Stimulated activated CD8-positive, alpha-beta memory T cell treated with anti-CD3 and anti-CD28 coated beads, Interleukin-12 subunit alpha, Interleukin-12 subunit beta, amount 100 ng/mL, for 24 hours (primary cell): ENCODE data around the gene PTPRN2.

Source experiments
- DNase-seq: peaks from one replicate; pipeline ENCODE4 v3.0.0-alpha.2; 2020; ENCODE audit errors: extremely low read depth

PTPRN2 gene

DNA sequence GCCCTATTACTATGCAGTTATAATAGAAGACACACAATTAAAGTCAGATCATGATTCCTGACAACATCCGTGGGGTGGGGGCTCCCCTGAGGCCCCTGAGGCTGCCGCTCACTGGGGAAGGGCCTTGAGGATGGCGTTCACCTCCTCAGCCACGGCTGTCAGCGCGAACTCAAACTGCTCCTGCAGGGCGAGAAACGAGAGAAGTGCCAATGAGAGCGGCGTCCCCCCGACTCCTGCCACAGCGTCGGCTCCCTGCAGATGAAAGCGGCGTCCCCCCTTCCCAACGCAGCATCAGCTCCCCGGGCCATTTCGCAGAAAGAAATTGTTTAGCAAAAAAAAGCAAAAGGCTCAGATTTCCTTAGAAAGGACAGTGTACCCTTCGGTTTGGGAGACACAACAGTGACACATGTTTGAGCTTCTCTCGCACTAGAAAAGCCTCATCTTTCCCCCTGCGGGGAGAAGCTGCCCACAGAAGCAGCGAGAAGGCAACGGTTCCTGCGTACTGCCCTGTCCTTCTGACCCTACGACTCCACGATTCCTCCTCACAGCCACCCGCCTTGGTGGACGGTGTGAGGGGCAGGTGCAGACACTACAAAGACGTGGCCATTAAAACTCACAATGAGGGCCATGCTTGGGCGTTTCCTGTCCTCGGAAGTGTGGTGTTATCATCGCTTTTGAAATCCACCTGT lies 1046.9 kb downstream of the PTPRN2 start:
- DNase-seq, result no peak

- no peak for DNase-seq
Observed at GRCh38 chr7:157540020-157540419, 1047.6 kb downstream of the PTPRN2 start.

DNA sequence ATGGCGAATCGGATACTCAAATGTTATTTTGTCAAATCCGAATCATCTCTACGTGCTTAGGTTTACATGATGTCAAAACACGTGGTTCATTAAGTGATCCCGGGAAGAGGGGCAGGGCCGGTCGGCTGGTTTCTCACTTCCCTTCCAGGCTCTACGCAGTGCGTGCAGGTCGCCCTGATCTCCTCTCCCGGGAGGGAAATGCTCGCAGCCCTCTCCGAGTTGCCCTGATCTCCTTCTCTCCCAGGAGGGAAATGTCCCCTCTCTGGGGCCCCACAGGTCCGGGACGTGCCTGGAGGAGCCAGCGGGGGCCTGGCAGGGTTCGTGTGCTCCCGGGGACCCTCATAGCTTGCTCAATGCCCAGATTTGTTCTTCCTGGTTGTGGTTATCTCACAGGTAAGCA lies 1048.1 kb downstream of the PTPRN2 start:
- DNase-seq, result no peak

DNA sequence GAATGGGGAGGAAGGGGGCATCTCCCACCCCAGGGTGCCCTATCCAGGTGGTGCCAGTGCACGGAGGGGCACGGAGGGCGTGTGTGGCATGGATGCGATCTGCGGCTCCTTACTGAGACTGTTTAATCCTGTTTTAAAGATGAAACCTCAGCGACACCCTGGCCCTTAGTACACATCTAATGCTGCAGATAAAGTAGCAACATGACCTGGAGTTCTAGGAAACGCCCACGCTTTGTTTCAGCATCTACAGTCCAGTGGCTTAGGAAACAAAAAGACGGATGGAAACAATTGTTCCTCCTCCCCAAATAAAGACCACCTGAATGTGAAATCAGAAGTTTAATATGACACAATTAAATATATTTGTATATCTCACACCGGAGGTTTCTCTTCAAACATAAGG lies 1048.9 kb downstream of the PTPRN2 start:
- DNase-seq, result no peak

DNA sequence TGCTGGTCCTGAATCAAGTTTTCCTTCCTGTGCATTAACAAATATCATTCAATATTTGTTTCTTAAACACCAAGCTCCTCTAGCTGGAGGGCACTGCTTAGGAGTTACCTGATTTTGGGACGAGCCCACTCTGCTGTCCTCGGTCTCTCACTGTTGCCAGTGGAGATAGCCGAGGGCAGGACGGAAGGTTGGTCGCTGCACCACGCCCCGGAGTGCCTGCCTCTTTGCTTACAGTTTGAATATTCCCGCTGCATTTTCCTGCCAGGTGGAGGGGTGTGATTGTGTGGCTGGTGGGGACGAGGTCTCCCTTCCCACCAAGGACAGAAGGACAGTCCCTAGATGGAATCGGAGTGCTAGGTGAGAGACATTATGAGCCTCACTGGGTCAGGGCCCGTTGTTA lies 1049.3 kb downstream of the PTPRN2 start:
- DNase-seq, result no peak

DNA sequence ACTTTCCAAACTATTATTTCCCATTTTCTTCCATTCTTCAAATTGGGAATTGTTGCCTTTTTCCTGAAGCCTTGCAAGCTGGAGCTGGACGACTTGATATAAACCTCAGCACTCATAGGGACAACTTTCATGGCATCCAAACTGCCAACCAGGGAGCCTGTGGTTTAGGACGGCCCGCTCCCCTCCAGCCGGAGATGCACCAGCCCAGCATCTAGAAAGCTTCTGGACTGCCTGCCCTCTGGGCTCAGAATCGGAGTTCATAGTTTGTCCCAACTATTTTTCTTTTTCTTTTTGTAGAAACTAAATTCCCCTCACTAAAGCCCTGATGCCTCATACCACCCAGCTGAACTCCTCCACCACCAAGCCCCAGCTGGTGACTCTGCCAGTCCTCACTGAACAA lies 1050.6 kb downstream of the PTPRN2 start:
- DNase-seq, result no peak

DNA sequence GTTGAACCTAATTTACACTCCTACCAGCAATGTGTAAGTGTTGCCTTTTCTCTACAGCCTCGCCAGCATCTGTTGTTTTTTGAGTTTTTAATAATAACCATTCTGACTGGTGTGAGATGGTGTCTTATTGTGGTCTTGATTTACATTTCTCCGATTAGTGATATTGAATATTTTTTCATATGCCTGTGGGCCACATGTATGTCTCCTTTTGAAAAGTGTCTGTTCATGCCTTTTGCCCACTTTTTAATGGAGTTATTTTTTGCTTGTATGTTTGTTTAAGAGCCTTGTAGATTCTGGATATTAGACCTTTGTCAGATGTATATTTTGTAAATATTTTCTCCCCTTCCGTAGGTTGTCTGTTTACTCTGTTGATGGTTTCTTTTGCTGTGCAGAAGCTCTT lies 1055.6 kb downstream of the PTPRN2 start:
- no peak for DNase-seq

- no peak for DNase-seq
Observed at GRCh38 chr7:157529768-157530560, 1057.7 kb downstream of the PTPRN2 start.

GRCh38 chr7:157528785-157529341 lies 1058.8 kb downstream of the PTPRN2 start:
- DNase-seq, result no peak

GRCh38 chr7:157527686-157528085 lies 1059.9 kb downstream of the PTPRN2 start:
- no peak for DNase-seq

DNA sequence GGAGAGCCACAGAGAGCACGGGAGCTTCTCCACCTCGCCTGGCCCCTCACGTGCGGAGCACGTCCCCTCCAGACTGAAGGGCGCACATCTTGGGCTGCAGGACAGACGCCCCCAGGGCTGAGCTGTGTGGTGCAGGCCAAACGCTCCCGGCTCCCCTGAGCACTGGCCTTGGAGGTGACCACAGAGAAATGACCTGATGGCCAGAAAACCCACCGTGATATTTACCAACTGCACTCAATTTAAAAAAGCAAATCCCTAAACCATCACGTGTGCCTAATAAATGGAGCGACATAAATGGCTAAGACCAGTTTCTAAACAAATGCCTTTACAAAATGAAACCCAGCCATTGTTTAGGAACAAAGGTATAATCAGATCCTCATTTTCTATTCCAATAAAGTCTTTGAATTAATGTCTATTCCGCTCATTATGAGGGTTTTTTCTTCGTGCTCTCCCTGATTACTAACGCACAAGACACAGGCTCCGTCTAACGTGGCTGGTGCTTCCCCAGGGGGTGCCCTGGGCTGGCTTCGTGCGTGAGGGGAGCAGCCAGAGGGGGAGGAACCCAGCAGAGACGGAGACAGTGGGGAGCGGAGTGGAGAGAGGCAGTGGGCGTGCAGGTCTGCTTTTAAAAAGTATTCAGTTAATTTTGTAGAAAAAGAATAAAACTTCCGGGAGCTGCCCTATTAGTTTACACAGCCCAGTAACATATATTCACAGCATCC lies 1060.5 kb downstream of the PTPRN2 start:
- DNase-seq, result no peak

DNA sequence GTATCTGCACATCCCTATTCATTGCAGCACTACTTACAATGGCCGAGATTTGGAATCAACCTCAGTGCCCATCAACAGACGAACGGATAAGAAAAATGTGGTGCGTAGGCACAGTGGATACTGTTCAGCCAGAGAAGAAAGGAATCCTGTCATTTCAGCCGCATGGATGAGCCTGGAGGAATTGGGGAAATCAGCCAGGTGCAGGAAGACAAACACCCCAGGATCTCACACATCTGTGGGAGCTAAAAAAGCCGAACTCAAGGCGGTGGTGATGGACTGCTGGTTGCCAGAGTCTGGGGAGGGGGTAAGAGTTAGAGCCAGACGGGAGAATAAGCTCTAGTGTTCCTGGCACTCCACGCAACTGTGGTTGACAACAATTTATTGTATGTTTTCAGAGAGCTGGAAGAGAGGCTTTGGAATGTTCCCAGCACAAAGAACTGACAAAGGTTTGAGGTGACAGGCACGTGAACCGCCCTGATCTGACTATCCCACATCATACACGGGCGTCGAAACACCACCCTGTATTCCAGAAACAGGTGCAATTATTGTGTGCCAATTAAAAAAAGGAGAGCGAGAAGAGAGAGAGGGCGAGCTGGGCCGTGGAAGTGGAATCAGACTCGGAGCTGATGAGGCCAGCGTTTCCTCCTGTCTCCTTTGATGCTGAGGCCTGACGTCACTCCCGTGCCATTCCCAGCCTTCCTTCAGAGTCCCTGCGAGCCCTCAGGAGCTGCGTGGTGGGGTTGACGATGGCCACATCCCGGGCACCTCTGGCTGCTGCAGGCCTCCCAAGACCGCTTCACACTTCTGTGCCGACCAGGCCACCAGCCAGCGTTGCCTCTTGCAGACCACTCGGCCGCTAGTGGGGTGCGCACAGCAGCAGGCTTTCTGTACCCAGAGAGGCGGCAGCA lies 1061.4 kb downstream of the PTPRN2 start:
- DNase-seq, result no peak

DNA sequence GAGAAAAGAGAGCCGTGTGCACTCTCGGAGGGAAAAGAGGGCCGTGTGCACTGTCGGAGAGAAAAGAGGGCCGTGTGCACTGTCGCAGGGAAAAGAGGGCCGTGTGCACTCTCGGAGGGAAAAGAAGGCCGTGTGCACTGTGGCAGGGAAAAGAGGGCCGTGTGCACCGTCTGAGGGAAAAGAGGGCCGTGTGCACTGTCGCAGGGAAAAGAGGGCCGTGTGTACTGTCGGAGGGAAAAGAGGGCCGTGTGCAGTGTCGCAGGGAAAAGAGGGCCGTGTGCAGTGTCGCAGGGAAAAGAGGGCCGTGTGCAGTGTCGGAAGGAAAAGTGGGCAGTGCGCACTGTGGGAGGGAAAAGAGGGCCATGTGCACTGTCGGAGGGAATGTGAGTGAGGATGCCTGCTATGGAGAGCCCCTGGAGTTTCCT lies 1062.1 kb downstream of the PTPRN2 start:
- no peak for DNase-seq

- no peak for DNase-seq
Observed at GRCh38 chr7:157524731-157525130, 1062.9 kb downstream of the PTPRN2 start.

DNA sequence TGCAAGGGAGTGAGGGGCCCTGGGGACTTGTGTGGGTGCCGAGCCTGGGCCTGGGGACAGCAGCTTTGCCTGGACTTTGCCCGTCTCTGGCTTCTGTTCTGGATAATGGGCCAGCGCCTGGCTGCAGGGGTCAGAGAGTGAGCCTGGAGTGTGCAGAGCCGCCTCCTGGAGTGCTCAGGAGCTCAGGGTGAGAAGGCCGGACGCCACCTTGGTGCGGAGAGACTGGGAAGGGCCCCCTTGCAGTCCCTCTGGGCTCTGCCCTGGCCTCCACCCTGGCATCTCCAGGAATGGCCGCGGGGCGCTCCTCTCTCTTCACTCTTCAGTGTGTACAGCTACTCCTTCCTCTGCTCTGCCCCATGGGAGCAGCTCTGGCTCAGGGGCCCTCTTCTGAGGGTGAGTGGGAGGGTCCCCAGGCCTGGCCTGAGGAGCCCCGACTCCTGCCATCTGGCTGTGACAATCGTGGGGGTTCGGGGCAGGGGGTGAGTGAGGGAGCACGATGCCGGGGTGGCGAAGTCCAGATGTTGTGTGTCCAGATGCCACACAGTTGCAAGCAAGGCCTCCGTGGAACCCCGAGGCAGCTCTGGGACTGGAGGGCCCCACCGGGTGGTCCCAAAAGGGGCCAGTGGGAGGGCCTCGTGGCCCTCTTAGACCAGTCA lies 1063.7 kb downstream of the PTPRN2 start:
- DNase-seq, result no peak

GRCh38 chr7:157523371-157523765 lies 1064.3 kb downstream of the PTPRN2 start:
- DNase-seq, result no peak

GRCh38 chr7:157522954-157523353 lies 1064.7 kb downstream of the PTPRN2 start:
- DNase-seq, result no peak

DNA sequence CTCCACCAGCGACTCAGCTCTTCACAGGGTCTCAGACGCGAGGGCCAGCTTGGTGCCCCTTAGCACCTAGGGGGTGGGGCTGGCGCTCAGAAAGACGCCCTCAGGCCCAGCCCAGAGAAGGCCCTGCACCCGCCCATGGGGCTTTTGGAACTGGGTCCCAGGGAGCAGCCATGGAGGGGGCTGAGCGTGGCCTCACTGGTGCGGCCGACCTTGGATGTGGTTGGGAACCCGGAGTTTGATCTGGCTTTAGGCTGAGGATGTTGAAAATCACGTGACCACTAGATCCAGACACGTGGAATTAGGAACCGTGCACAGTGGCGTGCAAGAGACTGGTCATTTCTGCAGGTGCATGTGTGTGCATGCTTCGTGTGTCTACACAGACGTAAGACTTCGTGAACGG lies 1065.4 kb downstream of the PTPRN2 start:
- no peak for DNase-seq

DNA sequence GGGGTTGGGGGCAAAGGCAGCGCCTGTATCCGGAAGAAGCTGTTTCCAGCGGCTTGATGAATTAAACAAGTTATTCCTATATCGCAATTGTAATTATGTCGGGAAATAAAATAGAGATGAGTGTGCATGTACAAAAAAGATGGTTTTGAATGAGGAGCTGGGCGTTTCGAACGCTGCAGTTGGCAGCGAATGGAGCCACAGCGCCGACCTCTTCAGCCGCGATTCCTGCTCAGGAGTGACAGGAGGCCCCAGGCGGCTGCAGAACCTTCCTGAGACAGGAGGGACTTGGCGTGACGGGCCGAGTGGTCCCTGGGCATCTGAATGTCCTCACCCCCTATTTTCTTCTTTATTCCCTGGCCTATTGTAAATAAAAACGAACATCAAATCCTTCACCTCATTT lies 1065.9 kb downstream of the PTPRN2 start:
- no peak for DNase-seq

DNA sequence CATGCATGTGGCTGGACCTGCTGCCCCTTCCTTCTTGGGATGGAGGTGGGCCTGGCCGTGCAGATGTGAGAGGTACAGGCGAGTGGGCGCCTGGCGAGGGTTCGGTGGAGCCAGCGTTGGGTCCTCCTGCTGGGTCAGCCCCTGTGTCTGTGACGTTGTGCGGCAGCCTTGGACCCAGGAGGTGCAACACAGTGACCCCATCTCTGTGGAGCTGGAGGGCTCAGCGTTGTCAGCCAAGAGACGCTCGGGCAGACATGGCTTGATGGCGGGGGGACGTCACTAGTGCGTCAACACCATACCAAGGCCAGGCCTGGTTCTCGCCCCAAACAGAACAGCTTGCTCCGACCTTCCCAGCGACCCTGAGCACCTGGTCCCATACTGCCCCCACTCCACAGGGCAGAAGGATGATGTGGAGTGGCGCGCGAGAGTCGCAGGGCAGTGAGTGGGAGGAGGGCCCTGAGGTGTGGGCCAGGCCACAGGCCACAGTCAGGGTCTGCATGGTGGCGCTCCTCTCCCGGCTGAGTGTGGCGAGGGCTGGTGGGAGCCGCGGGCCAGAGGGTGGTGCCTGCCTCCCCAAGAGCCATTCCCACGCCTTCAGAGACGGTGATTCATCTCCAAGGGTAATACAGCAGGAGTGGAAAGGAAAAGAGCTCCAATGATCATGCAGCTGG lies 1066.4 kb downstream of the PTPRN2 start:
- no peak for DNase-seq
